WTC11 (cell line): Measurements from ENCODE around the gene ADIPOR1.
"Not testable (repeated sequence)": the region's sequence is repeated elsewhere in the genome, so short reads cannot be mapped to it uniquely, and the experiment has no call there.

ENCODE experiments used
- ATF1 ChIP-seq: sonication (generic); formaldehyde crosslinking; IDR thresholded peaks from 2 replicates; pipeline ENCODE4 v1.8.1; 2023; ENCODE audit warnings: mild to moderate bottlenecking, moderate library complexity, missing genetic modification reagents
- FOXP1 ChIP-seq: sonication (generic); formaldehyde crosslinking; IDR thresholded peaks from 2 replicates; pipeline ENCODE4 v1.8.0; 2022; ENCODE audit warnings: missing genetic modification reagents, mild to moderate bottlenecking, moderate library complexity, borderline replicate concordance
- JAZF1 ChIP-seq: fragments of 250-450 bp; sonication (Bioruptor Pico); IDR thresholded peaks from 2 replicates; pipeline ENCODE4 v1.9.0; 2021; ENCODE audit warnings: moderate library complexity, mild to moderate bottlenecking, inconsistent platforms
- MYBL2 ChIP-seq: sonication (generic); formaldehyde crosslinking; IDR thresholded peaks from 2 replicates; pipeline ENCODE4 v1.8.1; 2023; ENCODE audit warnings: mild to moderate bottlenecking, moderate library complexity, missing genetic modification reagents
- NFYB ChIP-seq: sonication (generic); formaldehyde crosslinking; conservative IDR thresholded peaks from 2 replicates; pipeline ENCODE4 v1.8.0; 2022; ENCODE audit warnings: low read depth, missing genetic modification reagents
- NR2C2 ChIP-seq: sonication (generic); formaldehyde crosslinking; IDR thresholded peaks from 2 replicates; pipeline ENCODE4 v1.8.0; 2022; ENCODE audit warnings: mild to moderate bottlenecking, missing genetic modification reagents
- TEAD1 ChIP-seq: sonication (generic); formaldehyde crosslinking; IDR thresholded peaks from 2 replicates; pipeline ENCODE4 v1.8.0; 2022; ENCODE audit warnings: mild to moderate bottlenecking, missing genetic modification reagents
- ZNF121 ChIP-seq: sonication (generic); formaldehyde crosslinking; IDR thresholded peaks from 2 replicates; pipeline ENCODE4 v1.8.0; 2023; ENCODE audit warnings: missing genetic modification reagents
- TF ChIP-seq, protein P1 (sequence below): sonication (generic); formaldehyde crosslinking; IDR thresholded peaks from 2 replicates; pipeline ENCODE4 v1.8.1; 2023; ENCODE audit warnings: mild to moderate bottlenecking, missing genetic modification reagents
- TF ChIP-seq, protein P2 (sequence below): sonication (generic); formaldehyde crosslinking; IDR thresholded peaks from 2 replicates; pipeline ENCODE4 v1.8.0; 2023; ENCODE audit warnings: mild to moderate bottlenecking, missing genetic modification reagents
- TF ChIP-seq, protein P3 (sequence below): fragments of 200-600 bp; IDR thresholded peaks from 2 replicates; pipeline ENCODE4 v1.8.0; 2022; ENCODE audit warnings: antibody characterized with exemption
- TF ChIP-seq, protein P4 (sequence below): sonication (generic); formaldehyde crosslinking; IDR thresholded peaks from 2 replicates; pipeline ENCODE4 v1.8.0; 2022; ENCODE audit warnings: mild to moderate bottlenecking, missing genetic modification reagents

DNA sequence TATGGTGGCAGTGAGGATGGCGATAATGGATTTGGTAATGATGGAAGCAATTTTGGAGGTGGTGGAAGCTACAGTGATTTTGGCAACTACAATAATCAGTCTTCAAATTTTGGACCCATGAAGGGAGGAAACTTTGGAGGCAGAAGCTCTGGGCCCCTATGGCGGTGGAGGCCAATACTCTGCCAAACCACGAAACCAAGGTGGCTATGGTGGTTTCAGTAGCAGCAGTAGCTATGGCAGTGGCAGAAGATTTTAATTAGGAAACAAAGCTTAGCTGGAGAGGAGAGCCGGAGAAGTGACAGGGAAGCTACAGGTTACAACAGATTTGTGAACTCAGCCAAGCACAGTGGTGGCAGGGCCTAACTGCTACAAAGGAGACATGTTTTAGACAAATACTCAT lies 45.6 kb downstream of the ADIPOR1 start:
- TF ChIP-seq NFYB; NR2C2; ATF1 (CRISPR knock-in tag); JAZF1 (CRISPR knock-in tag); MYBL2; FOXP1; ZNF121 (CRISPR knock-in tag); TEAD1 (CRISPR knock-in tag): not testable (repeated sequence)
- TF ChIP-seq, protein P1, sequence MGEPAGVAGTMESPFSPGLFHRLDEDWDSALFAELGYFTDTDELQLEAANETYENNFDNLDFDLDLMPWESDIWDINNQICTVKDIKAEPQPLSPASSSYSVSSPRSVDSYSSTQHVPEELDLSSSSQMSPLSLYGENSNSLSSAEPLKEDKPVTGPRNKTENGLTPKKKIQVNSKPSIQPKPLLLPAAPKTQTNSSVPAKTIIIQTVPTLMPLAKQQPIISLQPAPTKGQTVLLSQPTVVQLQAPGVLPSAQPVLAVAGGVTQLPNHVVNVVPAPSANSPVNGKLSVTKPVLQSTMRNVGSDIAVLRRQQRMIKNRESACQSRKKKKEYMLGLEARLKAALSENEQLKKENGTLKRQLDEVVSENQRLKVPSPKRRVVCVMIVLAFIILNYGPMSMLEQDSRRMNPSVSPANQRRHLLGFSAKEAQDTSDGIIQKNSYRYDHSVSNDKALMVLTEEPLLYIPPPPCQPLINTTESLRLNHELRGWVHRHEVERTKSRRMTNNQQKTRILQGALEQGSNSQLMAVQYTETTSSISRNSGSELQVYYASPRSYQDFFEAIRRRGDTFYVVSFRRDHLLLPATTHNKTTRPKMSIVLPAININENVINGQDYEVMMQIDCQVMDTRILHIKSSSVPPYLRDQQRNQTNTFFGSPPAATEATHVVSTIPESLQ, result not testable (repeated sequence)
- TF ChIP-seq, protein P2, sequence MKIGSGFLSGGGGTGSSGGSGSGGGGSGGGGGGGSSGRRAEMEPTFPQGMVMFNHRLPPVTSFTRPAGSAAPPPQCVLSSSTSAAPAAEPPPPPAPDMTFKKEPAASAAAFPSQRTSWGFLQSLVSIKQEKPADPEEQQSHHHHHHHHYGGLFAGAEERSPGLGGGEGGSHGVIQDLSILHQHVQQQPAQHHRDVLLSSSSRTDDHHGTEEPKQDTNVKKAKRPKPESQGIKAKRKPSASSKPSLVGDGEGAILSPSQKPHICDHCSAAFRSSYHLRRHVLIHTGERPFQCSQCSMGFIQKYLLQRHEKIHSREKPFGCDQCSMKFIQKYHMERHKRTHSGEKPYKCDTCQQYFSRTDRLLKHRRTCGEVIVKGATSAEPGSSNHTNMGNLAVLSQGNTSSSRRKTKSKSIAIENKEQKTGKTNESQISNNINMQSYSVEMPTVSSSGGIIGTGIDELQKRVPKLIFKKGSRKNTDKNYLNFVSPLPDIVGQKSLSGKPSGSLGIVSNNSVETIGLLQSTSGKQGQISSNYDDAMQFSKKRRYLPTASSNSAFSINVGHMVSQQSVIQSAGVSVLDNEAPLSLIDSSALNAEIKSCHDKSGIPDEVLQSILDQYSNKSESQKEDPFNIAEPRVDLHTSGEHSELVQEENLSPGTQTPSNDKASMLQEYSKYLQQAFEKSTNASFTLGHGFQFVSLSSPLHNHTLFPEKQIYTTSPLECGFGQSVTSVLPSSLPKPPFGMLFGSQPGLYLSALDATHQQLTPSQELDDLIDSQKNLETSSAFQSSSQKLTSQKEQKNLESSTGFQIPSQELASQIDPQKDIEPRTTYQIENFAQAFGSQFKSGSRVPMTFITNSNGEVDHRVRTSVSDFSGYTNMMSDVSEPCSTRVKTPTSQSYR (CRISPR knock-in tag), result not testable (repeated sequence)
- TF ChIP-seq, protein P3, sequence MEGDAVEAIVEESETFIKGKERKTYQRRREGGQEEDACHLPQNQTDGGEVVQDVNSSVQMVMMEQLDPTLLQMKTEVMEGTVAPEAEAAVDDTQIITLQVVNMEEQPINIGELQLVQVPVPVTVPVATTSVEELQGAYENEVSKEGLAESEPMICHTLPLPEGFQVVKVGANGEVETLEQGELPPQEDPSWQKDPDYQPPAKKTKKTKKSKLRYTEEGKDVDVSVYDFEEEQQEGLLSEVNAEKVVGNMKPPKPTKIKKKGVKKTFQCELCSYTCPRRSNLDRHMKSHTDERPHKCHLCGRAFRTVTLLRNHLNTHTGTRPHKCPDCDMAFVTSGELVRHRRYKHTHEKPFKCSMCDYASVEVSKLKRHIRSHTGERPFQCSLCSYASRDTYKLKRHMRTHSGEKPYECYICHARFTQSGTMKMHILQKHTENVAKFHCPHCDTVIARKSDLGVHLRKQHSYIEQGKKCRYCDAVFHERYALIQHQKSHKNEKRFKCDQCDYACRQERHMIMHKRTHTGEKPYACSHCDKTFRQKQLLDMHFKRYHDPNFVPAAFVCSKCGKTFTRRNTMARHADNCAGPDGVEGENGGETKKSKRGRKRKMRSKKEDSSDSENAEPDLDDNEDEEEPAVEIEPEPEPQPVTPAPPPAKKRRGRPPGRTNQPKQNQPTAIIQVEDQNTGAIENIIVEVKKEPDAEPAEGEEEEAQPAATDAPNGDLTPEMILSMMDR, result not testable (repeated sequence)
- TF ChIP-seq, protein P4, sequence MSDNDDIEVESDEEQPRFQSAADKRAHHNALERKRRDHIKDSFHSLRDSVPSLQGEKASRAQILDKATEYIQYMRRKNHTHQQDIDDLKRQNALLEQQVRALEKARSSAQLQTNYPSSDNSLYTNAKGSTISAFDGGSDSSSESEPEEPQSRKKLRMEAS (CRISPR knock-in tag), result not testable (repeated sequence)
